Measurements from ENCODE around the gene LMBR1L. TPM values are rescaled to one million over a fixed set of nuclear protein-coding genes. Genes with fewer than 3 reads are reported as not detected.

LMBR1L gene
- total and polyA plus RNA-seq, 2 of the 13 experiments (the other 11 are each of a cell fraction or from before 2014, with no cell fraction given): 12.2 to 65.9 TPM

- TF ChIP-seq ZNF567 (CRISPR knock-in tag; IDR thresholded peaks at IDR 0.05; ENCODE audit: borderline replicate concordance) (no peak), ATM (IDR thresholded peaks at IDR 0.05; ENCODE audit: borderline replicate concordance) (no peak), SUZ12 (IDR thresholded peaks at IDR 0.05; ENCODE audit: low read depth, low read length) (no peak), HNF4G (IDR thresholded peaks at IDR 0.05; ENCODE audit: borderline replicate concordance, low read depth, low read length) (peak; percentile 59; the same call in 1 of the 2 replicates), HNF4G (CRISPR knock-in tag; IDR thresholded peaks at IDR 0.05; ENCODE audit: borderline replicate concordance, low read depth) (peak; percentile 36; the same call in 1 of the 2 replicates), ADNP (CRISPR knock-in tag; IDR thresholded peaks at IDR 0.05) (no peak), NR2F6 (IDR thresholded peaks at IDR 0.05) (peak; percentile 30; the same call in 1 of the 2 replicates), NR2F6 (CRISPR knock-in tag; IDR thresholded peaks at IDR 0.05) (peak; percentile 64; the same call in 1 of the 2 replicates), ZNF33A (CRISPR knock-in tag; IDR thresholded peaks at IDR 0.05; ENCODE audit: borderline replicate concordance) (no peak), PCBP1 (IDR thresholded peaks at IDR 0.05; ENCODE audit: borderline replicate concordance, low read depth, low read length) (no peak), MTF1 (CRISPR knock-in tag; IDR thresholded peaks at IDR 0.05) (no peak), SALL2 (CRISPR knock-in tag; IDR thresholded peaks at IDR 0.05) (no peak), ZNF234 (CRISPR knock-in tag; conservative IDR thresholded peaks at IDR 0.05) (no peak), TARDBP (CRISPR knock-in tag; IDR thresholded peaks at IDR 0.05) (no peak), ZNF572 (CRISPR knock-in tag; IDR thresholded peaks at IDR 0.05) (no peak), ASH2L (IDR thresholded peaks at IDR 0.05; ENCODE audit: insufficient read length, low read depth, low read length) (no peak), ZNF570 (CRISPR knock-in tag; IDR thresholded peaks at IDR 0.05; ENCODE audit: borderline replicate concordance) (no peak), NCOA2 (CRISPR knock-in tag; IDR thresholded peaks at IDR 0.05) (0 out of 2 replicates have a peak, but pooled peaks have one; percentile 16)
- TF ChIP-seq, protein P1, sequence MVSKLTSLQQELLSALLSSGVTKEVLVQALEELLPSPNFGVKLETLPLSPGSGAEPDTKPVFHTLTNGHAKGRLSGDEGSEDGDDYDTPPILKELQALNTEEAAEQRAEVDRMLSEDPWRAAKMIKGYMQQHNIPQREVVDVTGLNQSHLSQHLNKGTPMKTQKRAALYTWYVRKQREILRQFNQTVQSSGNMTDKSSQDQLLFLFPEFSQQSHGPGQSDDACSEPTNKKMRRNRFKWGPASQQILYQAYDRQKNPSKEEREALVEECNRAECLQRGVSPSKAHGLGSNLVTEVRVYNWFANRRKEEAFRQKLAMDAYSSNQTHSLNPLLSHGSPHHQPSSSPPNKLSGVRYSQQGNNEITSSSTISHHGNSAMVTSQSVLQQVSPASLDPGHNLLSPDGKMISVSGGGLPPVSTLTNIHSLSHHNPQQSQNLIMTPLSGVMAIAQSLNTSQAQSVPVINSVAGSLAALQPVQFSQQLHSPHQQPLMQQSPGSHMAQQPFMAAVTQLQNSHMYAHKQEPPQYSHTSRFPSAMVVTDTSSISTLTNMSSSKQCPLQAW (CRISPR knock-in tag; IDR thresholded peaks at IDR 0.05): peak; percentile 44; the same call in 1 of the 2 replicates
- TF ChIP-seq, protein P2, sequence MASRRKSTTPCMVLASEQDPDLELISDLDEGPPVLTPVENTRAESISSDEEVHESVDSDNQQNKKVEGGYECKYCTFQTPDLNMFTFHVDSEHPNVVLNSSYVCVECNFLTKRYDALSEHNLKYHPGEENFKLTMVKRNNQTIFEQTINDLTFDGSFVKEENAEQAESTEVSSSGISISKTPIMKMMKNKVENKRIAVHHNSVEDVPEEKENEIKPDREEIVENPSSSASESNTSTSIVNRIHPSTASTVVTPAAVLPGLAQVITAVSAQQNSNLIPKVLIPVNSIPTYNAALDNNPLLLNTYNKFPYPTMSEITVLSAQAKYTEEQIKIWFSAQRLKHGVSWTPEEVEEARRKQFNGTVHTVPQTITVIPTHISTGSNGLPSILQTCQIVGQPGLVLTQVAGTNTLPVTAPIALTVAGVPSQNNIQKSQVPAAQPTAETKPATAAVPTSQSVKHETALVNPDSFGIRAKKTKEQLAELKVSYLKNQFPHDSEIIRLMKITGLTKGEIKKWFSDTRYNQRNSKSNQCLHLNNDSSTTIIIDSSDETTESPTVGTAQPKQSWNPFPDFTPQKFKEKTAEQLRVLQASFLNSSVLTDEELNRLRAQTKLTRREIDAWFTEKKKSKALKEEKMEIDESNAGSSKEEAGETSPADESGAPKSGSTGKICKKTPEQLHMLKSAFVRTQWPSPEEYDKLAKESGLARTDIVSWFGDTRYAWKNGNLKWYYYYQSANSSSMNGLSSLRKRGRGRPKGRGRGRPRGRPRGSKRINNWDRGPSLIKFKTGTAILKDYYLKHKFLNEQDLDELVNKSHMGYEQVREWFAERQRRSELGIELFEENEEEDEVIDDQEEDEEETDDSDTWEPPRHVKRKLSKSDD (CRISPR knock-in tag; IDR thresholded peaks at IDR 0.05; ENCODE audit: low read depth): no peak
- TF ChIP-seq, protein P3, sequence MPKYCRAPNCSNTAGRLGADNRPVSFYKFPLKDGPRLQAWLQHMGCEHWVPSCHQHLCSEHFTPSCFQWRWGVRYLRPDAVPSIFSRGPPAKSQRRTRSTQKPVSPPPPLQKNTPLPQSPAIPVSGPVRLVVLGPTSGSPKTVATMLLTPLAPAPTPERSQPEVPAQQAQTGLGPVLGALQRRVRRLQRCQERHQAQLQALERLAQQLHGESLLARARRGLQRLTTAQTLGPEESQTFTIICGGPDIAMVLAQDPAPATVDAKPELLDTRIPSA (CRISPR knock-in tag; IDR thresholded peaks at IDR 0.05; ENCODE audit: borderline replicate concordance): no peak
Measured at GRCh38 chr12:49121047-49121696, 10.5 kb upstream of the LMBR1L start (continued).
